TTC549 (cell line): ENCODE results near the gene ALPL.

Source experiments
- FAIRE-seq: peaks from 2 replicates; lab custom pipeline; 2012; peaks lifted over from hg19 to GRCh38; lab: Jason Lieb, UNC

ALPL gene

DNA sequence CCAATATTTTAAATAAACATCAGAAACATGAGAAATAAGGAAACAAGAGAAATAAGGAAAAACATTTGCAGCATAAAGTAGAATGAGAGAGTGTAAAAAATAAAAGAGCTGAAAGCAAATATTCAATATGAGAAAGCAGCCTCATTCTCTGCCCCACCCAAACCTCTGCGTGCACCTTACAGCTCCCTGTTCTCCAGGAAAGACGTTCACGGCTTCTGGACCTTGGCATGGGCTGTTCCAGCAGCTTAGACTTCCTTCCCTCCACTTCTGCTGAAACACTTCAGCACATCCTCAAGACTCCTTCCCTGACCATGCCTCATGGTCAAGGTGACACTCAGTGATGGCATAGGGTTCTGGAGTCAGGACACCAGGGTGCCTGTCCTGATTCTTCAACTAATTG, 23.3 kb downstream of the ALPL start:
- FAIRE-seq = no peak

DNA sequence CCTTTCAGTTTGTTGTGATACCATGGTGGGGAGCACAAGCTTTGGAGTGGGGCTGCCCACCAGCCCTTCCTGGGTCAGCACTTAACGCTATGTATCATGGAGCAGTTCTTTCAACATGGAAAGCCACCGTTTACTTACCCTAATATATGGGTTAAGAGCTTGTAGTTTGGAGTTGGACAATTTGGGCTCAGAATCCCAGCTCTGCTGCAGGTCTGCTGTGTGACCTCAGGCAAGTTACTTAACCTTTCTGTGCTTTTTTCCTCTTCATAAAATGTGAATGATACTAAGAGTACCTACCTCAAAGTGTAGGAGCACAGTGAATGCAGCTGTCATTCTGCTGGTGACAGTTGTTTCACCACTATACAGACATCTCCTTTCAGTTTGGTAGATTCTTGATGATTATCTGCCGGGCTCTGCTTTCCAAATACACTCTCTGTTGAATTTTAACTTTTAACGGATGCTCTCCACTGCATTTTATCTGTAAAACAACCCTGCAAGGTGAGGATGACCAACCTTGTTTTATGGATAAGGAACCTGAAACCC, 23.8 kb downstream of the ALPL start:
- no peak for FAIRE-seq

DNA sequence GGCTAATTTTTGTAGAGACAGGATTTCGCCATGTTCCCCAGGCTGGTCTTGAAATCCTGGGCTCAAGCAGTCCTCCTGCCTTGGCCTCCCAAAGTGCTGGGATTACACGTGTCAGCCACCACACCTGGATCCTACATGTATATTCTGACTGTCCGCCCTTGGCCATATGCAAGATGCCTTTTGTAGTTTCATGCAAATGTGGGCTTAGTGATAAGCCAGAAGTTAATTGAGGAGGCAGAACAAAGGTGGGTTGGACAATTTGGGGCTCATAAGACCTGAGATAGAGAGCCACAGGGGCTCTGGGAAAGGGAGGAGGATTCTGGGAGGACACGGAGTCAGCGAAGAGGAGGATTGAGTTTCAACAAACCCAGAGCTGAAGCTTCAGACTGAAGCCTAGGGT, 24.9 kb downstream of the ALPL start:
- FAIRE-seq = no peak

DNA sequence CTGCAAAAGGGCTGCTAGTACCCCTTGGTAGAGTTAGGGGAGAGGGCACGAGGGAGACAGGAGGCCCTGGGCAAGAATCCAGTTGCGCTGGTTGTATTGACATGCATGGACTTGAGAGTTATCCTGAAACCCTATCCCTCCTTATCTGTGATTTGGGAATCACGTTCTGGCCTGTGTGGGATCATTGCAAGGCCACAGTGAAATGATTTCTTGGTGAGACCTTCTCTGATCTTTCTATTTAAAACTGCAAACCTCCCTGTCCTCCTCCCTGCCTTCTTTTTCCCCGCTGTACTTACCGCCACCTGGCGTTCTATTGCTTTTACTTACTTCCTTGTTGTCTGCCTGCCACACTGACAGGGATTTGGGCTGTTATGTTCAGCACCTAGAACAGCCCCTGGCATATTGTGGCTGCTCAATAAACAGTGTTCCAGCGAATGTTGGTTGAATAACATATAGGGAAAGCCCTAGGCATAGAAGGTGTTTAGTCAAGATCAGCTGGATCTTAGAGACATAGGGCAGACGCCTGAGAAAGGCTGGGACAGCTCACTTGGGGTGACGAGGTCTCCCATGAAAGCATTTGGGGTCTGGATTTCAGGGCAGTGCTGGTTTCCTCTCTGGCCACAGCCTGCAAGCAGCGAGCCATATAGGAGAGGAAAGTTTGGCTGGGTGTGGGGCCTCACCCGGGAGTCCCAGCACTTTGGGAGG, 25.6 kb downstream of the ALPL start:
- peak; percentile 82 for FAIRE-seq

DNA sequence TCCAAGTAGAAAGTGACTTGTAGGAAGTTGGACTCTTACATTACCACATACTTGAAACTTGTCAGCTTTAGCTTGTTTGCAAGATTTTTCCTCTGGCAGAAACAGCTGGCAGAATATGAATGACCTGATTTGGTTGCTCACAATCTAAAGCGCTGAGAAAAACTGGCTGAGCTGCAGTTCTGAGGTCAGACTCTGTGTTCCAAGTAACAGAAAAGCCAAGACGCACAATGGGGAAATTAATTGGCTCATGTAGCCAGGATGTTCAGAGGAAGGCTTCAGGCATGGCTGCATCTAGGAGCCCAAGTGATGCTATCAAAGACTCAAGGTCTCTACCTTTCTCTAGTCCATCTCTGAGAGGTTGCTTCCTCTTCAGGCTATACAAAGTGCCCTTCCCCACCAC, 27.0 kb downstream of the ALPL start:
- no peak for FAIRE-seq

DNA sequence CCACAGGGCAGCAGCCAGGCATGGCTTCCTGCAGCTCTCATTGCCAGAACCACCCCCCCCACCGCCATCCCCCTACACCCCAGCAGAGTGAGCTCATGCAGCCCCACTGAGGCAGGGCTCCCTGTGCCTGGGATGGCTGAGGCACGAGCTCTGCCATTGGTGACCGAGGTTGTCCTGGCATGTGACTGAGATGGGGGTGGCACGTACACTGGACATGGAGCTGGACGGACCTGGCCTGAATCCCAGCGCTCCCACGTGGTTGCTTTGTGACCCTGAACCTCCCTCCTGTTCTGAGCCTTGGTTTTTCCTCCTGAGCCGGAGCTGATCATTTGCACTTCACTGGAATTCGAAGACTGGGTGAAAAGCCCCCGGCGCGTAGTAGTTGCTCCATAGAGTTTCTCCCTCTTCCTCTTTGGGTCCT, 28.3 kb downstream of the ALPL start:
- no peak for FAIRE-seq

DNA sequence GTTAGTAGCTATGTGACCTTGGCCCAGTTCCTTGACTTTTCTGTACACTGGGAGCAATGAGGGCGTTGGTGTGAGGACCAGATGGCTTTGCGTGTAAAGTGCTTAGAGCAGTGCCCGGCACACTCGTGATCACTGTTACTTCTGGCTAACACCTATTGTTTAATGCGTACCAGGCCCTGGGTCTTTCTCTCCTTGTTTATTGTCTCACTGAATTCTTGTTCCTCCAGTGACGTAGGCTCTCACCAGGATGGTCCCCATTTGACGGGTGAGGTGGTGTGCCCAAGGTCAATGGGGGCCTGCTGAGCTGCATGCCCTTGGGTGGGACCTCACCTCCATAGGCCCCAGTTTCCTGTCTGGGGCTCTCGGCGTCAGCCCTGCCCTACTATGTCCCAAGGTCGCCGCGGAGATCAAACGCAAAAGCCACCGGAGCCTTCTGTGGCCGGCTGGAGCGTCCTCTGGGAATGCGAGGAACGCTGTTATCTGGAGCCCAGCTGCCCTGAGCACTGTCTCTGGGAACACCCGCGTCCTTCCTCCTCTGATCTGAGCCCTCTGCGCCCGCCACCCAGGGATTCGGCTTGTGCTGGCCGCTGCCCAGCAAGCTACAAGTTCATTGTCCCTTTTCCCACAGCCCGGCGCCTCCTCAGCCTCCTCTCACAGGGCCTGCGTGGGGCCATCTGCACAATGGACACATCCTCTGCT, 28.9 kb downstream of the ALPL start:
- no peak for FAIRE-seq

DNA sequence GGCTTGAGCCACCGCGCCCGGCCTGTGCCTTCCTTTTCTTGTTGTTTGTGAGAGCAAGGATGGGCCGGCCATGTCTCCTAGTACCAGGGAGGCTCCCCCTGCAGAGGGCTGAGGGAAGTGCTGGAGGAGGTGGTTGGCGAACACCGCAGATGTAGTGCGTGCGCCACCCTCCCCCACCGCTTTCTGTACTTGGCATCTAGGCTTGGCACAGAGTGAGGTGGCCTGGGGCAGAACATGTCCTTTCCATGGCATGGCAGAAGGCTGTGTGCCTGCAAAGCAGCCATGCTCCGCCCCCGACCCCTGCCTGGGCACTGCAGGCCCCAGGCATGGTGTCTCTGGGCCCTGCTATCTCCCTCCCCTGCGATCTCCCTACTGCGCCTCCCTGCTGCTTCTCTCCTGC, 30.7 kb downstream of the ALPL start:
- FAIRE-seq = no peak

DNA sequence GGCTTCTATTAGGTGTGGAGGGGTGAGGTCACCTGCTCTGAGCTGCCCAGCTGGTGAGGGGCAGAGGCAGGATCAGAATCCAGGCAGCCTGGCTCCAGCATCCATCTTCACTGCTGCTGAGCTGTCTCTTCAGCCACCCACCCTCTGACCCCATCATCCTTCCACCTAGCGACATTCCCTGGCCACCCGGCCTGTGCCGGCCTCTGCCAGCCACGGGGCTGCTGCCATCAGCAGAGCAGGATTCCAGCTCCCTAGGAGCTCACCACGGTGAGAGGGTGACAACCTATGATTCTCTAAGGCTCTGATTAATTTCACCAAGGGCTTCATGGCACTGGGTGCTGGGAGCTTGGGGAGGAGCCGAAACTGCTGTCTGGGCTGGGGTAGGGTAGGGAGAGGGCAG, 32.1 kb downstream of the ALPL start:
- FAIRE-seq = no peak

DNA sequence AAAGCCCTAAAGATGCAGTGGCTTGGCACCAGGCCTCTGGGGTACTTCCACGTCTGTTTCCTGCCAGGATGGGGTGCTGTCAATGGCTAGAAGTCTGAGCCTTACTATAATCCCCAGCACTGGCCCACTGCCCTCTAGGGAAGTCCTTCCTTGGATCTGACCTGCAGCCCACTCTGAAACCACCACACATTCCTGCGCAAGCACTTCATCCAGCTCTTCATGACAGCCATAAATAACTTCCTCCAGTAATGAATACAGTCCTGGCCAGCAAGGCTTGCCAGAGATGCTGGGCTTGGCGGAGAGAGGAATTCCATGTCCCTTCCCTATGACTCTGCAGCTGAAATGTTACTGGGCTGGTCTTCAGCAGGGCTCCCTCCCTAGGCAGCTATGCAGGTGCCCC, 32.6 kb downstream of the ALPL start:
- FAIRE-seq = no peak

DNA sequence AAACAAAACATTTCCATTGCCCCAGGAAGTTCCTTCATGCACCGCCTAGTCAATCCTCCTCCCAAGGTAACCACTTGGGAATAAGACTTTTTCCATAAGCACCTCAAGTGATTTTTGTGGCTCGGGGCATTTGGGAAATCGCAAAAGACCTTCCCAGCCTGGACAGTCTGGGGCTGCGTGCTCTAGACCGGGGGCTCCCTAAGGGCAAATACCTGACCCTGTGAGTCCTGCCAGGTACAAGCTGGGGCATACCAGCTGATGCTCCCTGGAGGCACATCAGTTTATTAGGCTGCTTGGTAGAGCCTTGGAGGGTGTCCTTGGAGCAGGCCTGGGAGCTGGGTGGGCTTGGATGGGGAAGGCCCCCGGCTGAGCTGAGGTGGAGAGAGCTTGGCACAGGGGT, 34.4 kb downstream of the ALPL start:
- FAIRE-seq = no peak

DNA sequence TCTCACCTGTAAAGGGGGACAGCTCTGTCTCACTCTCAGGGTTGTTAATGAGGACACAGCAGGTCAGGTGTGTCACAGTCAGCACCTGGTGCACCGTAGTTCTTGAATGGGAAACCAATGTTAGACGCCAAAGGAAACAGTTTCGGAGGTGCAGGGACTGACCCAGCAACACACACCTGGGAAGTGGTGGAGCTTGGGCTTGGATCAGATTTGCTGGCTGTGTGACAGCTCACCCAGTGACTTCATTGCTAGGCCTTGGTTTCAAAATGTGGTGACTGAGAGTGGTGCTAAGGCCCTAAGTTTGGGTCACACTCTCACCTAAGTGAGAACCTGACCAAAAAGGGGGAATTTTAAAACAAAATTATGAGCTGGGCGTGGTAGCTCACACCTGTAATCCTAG, 34.9 kb downstream of the ALPL start:
- no peak for FAIRE-seq

DNA sequence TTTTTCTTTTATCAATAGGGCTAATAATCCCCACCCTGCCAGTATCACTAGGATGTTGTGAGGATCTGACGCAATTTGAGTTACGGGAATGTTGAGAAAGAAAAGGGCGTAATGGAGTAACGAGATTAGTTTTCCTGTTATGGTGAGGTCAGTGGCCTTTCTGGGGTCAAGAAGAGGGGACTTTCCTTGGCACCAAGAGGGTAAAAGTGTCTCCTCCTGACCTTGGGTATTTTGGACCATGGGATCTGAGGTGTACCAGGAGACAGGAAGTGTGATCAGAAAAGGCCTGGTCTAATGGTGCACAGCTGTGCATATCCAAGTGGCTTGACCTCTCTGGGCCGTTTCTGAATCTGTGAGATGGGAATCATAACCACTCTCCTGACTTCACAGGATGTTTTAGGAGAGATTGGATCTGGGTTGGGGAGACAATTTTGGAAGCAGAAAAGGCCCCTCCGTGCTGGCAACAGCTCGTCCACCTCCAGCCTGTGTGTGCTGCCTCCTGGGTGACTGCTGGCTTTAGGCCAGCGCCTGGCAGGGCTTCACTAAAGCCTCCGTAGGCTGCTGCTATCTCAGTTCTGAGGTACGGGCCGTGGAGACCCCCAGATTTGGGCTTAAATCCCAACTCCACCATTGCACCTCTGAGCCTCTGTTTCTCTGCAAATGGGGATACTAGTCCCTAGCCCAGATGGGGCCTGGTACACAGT, 37.1 kb downstream of the ALPL start:
- FAIRE-seq = no peak

DNA sequence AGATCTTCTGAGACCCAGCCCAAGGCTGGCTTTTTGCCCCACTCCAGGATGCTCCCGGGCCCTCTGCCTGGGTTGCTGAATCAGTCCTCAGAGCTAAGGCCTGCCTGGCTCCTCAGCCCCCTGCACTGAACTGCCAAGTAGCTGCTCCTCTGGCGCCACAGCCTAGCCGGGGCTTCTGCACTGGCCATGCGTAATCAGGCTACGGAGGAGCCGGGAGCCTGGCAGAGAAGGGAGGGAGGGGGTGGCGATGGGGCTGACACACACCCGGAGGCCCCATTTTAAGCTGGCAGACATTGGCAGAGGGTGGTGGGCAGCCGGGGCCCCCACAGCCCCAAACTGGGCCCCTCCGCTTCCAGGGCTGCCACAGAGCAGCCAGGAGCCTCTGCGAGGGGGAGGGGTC, 38.7 kb downstream of the ALPL start:
- no peak for FAIRE-seq

DNA sequence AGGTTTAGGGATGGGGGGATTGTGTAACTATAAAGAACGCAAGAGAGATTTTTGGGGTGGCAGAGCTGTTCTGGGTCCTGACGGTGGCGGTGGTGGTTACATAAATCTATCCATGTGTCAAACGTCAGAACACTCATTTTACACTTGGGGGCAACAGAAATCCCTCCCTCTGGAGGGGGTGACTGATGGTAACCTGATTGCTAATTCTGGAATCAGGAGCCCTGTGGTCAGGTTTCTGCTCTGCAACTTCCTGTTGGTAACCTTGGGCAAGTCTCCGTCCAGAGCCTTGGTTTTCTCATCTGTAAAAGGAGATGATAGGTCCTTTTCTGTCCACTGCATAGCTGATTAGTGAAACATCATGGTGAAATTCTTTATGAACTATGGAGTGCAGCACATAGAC, 40.9 kb downstream of the ALPL start:
- no peak for FAIRE-seq

DNA sequence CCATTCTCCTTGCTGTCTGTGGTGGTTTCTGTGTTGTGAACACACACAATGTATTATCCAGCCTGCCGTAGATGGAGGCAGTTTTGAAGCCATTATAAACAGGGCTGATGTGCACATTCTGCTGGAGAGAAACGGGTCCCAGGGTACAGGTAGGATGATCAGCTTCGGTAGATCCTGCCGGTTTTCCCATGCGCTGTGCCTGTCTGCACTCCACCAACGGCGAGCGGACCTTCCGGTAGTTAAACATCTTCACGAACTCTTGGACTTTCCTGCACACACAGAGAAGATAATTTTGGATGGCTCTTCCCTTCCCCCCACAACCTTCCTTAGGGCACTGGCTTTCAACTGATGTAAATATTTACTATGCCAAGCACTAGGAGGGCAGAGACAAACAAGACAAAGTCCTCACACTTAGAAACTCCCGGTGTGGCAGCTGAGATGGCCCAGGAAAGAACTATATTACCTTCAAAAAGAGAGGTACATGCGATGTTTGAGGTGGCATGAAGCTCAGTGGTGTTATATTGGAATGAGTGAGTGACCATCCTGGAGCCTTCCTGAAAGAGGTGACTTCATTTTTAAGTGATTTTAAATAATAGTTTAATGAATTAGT, 41.7 kb downstream of the ALPL start:
- FAIRE-seq = no peak

DNA sequence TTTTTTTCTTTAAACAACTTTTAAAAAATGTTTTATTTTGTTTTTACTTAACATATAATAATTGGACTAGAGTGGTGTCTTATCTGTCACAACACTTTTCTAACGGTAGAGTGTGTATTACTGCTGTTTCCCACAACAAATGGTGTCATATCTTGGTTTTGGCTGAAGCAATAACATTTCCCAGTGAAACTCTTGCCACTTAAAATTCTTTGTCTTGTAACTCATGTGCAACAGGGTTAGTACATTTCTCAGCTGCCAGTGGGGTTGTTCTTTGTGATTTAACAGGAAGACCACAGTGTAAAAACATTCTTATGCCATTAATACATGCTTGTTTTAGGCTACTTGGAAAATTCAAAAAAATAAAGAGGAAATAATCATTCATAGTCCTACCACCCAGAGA, 43.5 kb downstream of the ALPL start:
- no peak for FAIRE-seq

DNA sequence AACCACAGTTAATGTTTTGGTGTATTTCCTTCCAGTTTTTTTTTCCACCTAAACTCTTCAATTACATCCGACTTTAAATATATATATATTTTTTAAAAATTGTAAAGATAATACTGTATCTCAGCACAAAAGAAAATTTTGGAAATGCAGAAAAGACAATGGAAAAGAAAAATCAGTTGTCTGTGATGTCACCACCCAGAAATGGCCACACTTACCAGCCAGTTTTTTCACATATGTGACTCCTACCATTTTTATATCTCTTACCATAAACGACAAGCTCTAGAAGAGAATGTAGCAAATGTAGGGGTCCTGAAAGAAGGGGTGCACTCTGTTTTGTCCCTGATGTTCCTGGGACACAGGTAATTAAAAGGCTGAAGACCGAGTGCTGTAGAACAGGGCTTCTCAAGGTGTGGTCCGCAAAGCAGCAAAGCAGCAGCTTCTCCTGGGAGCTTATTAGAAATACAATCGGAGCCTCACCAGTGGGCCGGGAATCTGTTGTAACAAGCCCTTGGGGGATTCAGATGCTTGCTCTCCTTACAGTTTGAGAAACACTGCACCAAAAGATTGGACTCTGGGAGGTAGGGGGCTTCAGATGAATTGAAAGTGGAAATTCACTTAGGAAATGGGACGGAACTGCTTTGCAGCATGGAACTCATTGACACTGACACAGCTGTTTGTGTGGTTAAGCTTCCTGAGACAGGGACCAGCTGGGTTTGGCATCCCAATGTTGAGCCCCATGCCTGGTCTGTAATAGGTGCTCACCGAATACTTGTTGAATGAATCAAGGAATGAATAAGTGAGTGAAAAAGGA, 44.1 kb downstream of the ALPL start:
- no peak for FAIRE-seq

DNA sequence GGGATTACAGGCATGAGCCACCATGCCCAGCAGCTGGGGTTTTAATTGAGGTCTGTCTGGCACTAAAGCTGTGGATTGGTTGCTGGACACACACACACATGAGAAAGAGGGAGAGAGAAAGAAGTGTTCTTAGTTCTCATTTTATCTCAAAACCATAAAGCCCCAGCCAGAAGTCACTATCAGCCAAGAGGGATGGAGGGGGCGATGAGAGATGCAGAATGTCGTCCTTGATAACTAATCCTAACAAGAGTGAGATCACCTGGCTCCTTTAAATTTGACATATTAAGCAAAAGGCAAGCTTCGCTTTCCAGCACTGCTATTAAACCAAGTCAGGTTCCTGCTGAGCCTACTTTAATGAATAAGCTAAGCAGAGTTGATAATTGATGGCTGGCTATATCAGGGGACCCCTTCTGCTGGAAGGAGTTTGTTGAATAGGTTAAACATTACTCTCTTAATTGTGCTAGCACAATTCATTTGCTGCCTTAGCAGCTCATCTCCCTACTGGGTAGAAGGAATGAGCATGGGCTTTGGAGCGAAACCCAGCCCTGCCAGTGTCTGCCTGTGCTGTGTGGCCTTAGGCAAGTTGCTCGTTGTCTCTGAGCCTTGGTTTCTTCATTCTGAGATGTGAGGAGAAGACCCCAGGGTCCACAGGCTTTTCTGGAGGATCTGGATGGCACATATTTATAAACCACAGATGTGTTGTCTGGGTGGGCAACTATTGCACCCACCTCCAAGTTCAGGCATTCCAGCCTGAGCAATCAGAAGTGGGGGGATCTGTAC, 50.8 kb downstream of the ALPL start:
- FAIRE-seq = no peak

DNA sequence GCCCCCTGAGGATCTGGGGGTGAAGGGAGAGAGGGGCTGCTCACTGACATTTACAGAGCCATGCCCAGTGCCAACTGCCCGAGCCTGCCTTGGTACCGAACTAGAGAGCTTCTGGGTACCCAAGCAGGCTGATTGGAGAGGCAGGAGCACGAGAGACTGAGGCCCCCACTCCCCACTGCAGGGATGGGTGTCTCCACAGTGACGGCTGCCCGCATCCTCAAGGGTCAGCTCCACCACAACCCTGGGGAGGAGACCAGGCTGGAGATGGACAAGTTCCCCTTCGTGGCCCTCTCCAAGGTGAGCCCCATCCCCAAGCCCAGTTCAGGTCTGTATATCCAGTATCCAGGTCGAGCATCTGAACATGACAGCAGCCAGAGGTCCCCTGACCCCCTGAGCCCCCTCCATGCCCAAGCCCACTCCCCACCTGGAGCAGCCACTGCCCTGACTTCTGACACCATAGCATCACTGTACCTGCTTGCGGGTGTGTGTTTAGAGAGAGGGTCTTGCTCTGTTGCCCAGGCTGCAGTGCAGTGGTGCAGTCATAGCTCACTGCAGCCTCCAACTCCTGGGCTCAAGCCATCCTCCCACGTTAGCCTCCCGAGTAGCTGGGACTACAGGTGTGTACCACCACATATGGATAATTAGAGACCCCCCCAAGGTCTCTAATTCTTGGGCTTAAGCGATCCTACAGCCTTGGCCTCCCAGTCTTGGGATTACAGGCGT, 51.9 kb downstream of the ALPL start:
- FAIRE-seq = no peak

DNA sequence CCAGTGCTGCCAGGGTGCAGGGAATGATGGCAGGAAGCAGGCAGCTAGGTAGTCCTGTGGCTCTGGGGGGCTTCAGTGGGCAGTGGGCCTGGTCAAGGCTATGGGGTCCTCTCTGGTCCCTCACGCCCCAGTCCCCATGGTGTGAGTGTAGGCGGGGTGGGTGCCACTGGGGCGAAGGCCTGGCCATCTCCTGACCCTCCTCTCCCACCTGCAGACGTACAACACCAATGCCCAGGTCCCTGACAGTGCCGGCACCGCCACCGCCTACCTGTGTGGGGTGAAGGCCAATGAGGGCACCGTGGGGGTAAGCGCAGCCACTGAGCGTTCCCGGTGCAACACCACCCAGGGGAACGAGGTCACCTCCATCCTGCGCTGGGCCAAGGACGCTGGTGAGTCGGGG, 53.7 kb downstream of the ALPL start:
- FAIRE-seq = no peak
